GM18505 (cell line): Measurements from ENCODE around the gene RAI14.

Experiments used
- ATAC-seq: cut with Tn5 transposase; IDR thresholded peaks from one replicate; pipeline ENCODE4 v1.9.1; 2021; ENCODE audit not compliant: unreplicated experiment
- POLR2A ChIP-seq: IDR thresholded peaks from 4 replicates; pipeline ENCODE4 v1.6.1; 2011; ENCODE audit warnings: borderline replicate concordance; ENCODE audit not compliant: insufficient read depth, insufficient read length; ENCODE audit errors: extremely low read depth

The RAI14 gene

GRCh38 chr5:34656700-34657273 is 659 bp downstream of the RAI14 start:
- no peak for TF ChIP-seq POLR2A
- ATAC-seq, result no peak

GRCh38 chr5:34657274-34657921 is 1.3 kb downstream of the RAI14 start:
- ATAC-seq, result no peak
- no peak for TF ChIP-seq POLR2A

GRCh38 chr5:34657988-34658387 is 1.9 kb downstream of the RAI14 start:
- ATAC-seq, result no peak
- no peak for TF ChIP-seq POLR2A

- no peak for ATAC-seq
- no peak for TF ChIP-seq POLR2A
These were observed 3.0 kb downstream of the RAI14 start for GRCh38 chr5:34659168-34659567.

GRCh38 chr5:34660444-34660843 is 4.3 kb downstream of the RAI14 start:
- no peak for ATAC-seq
- TF ChIP-seq POLR2A, result no peak

- no peak for TF ChIP-seq POLR2A
These were observed 7.8 kb downstream of the RAI14 start for GRCh38 chr5:34663771-34664496.

GRCh38 chr5:34666392-34667080 is 10.4 kb downstream of the RAI14 start:
- TF ChIP-seq POLR2A, result no peak
- no peak for ATAC-seq

More at GRCh38 chr5:34663771-34664496, 7.8 kb downstream of the RAI14 start:
- ATAC-seq, result no peak

GRCh38 chr5:34667705-34668104 is 11.6 kb downstream of the RAI14 start:
- no peak for TF ChIP-seq POLR2A
- no peak for ATAC-seq

- no peak for ATAC-seq
- no peak for TF ChIP-seq POLR2A
These were observed 13.9 kb downstream of the RAI14 start for GRCh38 chr5:34669931-34670516.

- ATAC-seq, result no peak
- TF ChIP-seq POLR2A, result no peak
These were observed 16.1 kb downstream of the RAI14 start for GRCh38 chr5:34672196-34672595.

- TF ChIP-seq POLR2A, result no peak
- no peak for ATAC-seq
These were observed 17.5 kb downstream of the RAI14 start for GRCh38 chr5:34673463-34674125.

- ATAC-seq, result no peak
- no peak for TF ChIP-seq POLR2A
These were observed 18.1 kb downstream of the RAI14 start for GRCh38 chr5:34674187-34674586.

- ATAC-seq, result no peak
These were observed 19.7 kb downstream of the RAI14 start for GRCh38 chr5:34675857-34676256.

More at GRCh38 chr5:34675857-34676256, 19.7 kb downstream of the RAI14 start:
- no peak for TF ChIP-seq POLR2A
